ENCODE results near the gene HNRNPA3.
"Not testable (repeated sequence)": the region's sequence is repeated elsewhere in the genome, so short reads cannot be mapped to it uniquely, and the experiment has no call there.

Gene HNRNPA3

DNA sequence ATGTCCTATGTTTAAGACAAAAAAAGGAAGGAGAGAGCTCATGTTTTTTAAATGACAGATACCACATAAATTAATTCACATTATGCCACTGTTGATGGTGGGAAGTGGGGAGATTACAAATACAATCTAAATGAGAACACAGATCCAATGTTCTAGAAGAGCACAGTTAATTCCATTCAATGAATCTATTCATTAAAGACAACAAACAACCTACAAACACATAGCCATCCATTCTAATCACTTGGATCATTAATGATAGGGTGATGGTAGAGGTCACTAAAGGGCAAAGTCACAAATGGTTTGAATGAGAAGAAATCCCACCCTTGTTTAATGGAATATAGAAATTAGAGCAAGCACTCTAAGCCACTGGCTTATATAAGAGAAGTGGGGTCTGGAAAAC is 21.7 kb downstream of the HNRNPA3 start:
- no peak for DNase-seq

DNA sequence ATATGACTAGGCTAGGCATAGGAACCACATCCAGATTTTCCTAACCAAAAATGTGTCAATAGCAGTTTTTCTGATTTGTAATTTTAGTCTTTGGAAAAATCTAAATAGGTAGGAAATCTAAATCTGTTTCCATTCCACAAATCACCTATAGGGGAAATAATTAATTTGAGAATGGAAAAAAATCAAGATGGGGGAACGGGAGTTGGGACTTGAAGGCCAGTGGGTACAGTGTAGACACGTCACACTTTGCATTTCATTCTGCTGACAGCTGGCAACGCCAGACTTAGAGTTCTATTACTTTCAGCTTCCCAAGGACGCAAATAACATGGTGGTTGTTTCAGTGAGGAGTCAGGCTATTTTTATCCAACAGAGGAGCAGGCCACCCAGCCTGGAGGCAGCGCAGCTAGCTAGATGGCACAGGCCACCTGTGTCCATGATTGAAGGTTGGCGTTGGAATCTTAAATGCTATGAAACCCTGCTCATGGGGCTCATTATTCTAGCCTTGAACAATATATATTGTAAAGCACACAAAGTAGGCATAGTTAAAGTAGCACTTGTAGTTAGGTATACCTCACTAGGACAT is 23.4 kb downstream of the HNRNPA3 start:
- no peak for DNase-seq

- DNase-seq = no peak
Measured at GRCh38 chr2:177237932-177238331, 25.3 kb downstream of the HNRNPA3 start.

DNA sequence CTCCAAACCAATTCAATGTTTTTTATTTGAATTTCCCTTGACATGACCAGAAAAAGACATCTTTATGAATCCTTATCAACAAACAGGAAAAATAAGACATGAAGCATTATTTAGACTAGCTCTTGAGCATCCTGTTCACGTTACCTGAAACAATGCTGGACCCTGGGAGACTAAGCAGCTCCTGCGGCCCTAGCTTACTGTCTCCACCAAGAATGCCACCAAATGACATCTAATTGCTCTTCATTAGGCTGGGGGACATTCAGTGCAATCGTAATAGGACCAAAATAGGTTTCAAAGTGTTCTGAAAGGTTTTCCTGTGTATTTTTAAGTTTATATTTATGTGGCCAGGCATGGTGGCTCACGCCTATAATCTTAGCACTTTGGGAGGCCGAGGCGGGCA is 26.5 kb downstream of the HNRNPA3 start:
- DNase-seq = no peak

DNA sequence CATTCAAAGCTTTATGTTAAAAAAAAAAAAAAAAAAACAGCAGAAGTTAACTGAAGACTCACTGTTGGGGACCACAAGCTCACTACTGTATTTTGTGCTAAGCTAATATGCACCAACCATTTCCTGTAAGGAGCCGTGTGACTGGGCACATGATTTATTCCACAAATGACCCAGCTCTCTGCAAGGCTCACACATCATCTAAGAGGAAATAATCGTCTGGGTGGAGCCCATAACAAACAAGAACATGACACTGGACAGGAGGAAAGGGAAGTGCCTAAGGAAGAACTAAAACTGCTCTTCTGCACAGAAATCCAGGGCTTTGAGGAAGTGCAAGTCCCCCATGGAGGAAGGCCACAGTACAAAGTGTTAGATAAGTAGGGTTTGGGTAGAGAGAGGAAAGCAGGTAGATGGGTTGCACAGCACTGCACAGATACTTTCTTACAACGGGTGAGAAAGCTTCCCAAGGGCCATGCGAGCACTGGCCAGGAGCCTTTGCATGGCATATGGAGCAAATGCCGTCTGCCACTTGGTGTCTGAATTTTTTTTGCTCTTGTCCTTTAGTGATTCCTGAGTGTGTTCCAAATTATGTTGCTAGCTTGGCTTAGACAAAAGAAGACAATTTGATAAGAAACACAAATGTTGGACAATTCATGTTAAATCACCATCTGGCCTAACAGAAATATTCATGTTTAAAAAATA is 27.5 kb downstream of the HNRNPA3 start:
- DNase-seq = no peak

DNA sequence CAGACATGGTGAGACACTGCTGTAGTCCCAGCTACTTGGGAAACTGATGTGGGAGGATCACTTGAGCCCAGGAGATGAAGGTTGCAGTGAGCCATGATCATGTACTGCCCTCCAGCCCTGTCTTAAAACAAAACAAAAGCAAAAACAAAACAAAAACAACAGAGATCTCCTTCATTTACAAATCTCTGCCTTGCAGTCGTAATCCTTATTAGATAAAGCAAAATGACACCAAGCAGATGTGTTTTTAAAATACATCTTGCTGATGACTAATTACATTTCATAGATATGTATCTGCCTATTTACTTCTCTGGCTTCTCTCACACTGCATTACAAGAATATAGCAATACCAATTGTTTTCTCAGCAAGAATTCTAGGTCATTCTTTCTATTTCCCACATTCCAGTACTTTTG is 29.1 kb downstream of the HNRNPA3 start:
- no peak for DNase-seq

DNA sequence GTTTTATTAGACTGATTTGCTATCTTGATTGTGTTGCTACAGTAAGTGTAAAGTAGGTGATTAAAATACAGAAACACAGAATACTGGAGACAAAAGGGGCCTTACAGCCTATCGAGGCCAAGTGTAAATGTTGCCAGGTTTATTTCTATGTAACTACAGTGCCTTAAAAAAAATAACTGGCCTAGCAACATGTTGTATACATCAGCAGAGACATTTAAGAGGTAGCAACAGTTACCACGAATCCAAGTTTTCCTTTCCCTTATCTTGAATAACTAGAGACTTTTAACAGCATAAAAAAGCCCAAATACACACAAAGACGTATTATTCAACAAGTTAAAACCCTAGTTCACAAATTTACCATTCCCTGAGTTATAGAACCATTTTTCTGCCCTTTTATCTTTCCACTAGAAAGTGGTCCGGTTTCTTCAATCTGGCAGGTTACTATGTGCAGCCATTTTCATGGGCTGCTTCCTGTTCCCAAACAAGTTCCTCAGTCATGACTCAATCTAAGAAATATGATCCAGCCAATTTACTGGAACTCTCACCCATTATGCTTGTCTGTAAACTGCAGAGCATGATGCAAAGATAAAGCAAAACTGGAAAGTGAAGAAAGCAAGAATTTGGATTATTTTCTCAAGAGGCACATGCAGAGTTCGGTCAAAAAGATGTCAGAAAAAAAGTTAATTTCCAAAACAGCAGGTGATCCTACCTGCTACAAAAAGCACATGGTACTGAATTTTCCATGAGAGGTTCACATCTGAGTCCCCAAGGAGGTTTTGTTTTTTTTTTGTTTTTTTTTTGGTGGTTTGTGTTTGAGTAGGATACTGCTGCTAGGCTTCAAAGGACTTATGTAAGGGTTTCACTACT is 29.8 kb downstream of the HNRNPA3 start:
- peak; percentile 7 for DNase-seq

DNA sequence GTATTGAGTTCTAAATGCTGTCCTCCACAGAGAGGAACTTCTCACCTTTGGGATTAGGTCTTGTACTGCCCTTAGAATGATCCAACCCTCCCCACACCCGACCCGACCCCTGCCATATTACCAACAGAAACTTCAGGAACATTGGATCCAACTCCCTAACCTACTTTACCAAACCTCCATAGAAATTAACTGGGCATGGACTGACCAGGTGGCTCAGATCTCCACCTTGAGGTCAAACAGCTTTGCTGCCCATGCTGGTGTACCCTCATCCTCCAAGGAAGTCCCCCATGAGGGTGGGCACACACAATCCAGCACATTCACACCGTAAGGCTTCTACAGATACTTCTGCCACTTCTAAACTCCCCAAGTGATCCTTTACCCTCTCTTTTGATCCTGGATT is 30.5 kb downstream of the HNRNPA3 start:
- no peak for DNase-seq

- no peak for DNase-seq
Measured at GRCh38 chr2:177243476-177243875, 30.9 kb downstream of the HNRNPA3 start.

DNA sequence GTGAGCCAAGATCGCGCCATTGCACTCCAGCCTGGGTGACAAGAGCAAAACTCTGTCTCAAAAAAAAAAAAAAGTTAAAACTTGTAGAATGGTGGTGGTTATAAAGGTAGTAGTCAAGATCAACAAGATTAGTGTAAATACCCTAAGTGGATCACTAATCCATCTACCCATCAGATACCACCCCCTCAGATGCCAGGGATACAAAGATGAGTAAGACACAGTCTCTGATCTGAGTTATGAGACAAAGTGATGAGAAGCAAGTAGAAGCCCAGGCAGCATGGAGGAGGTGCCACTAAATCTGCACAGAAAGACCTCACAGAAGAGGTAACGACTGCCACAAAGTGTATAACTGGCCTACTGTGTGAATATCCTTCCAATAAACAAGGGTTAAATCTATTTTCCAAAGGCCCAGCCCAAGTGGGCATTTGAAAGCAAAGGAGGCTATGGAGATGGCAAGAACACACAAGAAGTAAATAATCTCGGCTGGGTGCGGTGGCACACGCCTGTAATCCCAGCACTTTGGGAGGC is 31.7 kb downstream of the HNRNPA3 start:
- DNase-seq = no peak

- DNase-seq = no peak
Measured at GRCh38 chr2:177245010-177245422, 32.4 kb downstream of the HNRNPA3 start.

DNA sequence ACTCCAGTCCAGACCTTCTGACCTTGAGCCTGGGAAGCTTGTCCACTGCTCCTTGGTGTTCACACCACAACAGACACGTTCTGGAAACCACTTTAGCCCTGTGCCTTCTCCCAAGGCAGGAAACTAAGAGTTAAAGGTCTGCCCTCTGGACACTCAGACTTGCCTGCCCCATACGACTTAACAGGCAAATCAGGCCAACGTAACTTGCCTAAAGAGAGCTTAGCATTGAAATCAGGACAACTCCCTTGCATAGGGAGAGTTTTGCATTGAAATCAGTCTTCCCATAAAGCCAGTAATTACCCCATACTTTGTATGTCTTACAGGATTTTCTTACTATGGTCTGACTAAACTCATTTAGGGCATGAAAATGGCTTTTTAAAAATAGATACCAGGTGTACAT is 33.4 kb downstream of the HNRNPA3 start:
- no peak for DNase-seq

DNA sequence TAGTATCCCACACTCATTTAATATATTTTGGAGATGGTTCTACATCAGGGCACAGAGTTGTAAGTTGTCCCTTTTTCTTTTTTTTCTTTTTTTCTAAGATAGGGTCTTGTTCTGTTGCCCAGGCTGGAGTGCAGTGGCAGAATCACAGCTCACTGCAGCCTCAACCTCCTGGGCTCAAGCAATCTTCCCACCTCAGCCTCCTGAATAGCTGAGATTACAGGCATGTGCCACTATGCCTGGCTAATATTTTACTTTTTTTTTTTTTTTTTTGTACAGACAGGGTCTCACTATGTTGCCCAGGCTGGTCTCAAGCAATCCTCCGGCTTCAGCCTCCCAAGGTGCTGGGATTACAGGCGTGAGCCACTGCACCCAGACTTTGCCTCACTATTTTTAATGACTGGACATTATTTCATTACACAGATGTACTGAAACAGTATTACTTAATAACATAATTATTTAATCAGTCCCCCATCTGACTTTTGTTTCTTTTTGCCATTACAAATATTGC is 34.0 kb downstream of the HNRNPA3 start:
- not testable (repeated sequence) for DNase-seq

DNA sequence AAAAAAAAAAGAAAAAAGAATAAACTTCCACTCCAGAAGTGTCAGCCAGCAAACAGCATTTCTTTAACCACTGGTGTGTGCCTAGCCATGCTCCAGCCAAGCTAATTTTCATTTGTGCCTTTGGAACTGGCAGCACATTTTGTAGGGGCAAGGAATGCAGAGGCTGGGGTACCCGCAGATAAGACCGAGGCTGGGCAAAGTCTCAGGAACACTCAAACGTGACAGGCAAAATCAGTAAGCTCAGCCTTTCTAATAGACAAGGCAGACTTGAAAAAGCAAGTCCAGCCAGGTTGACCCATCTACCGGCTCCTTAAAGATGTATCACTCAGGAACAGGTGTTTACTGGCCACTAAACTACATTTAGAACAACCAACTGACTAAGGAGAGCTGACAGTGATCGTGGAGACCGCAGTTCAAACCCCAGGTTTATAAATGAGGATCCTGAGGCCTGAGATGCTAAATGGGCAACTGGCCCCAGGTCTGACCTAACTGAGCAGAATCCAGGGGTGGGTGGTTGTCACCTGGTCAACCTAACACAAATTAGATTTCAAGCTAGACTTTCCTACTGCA is 35.2 kb downstream of the HNRNPA3 start:
- no peak for DNase-seq

- DNase-seq = no peak
Measured at GRCh38 chr2:177249038-177249437, 36.4 kb downstream of the HNRNPA3 start.

GRCh38 chr2:177250461-177250860 is 37.9 kb downstream of the HNRNPA3 start:
- DNase-seq = no peak

- no peak for DNase-seq
Measured at GRCh38 chr2:177251165-177251542, 38.6 kb downstream of the HNRNPA3 start.

DNA sequence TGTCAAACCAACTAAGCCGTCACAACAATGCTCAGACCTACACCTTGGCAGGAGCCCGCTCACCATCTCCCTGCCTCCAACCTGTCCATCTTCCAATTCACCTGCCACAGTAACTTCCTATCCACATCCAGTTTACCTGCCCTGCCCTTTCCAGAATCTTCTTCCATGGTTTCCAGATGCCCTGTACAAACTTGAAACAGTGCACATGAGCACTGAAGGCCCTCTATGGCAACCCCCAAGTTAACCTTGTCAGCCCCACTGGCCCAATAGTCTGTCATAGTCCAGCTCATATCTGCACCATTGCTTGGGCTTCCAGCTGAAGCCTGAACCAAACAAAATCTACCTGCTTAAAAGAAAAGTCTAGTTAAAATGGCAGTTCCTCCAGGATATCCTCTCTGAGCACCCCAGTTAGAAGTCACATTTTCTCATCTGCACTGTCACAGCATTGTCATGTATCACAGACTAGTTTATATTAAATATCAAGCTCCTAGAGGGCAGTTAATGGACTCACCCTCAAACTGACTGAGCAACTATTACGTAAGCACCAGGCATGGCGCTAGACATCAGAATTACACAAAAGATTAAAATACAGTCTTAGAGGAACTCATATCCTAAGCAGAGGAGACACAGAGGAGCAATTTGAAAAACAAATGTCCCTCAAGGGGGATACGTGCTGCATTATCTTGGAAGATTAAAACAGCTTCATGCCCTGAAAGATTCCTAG is 40.4 kb downstream of the HNRNPA3 start:
- DNase-seq = no peak

- no peak for DNase-seq
Measured at GRCh38 chr2:177253704-177254103, 41.1 kb downstream of the HNRNPA3 start.

GRCh38 chr2:177254433-177255226 is 42.0 kb downstream of the HNRNPA3 start:
- peak; percentile 78 for DNase-seq

GRCh38 chr2:177255227-177255601 is 42.6 kb downstream of the HNRNPA3 start:
- DNase-seq = no peak

DNA sequence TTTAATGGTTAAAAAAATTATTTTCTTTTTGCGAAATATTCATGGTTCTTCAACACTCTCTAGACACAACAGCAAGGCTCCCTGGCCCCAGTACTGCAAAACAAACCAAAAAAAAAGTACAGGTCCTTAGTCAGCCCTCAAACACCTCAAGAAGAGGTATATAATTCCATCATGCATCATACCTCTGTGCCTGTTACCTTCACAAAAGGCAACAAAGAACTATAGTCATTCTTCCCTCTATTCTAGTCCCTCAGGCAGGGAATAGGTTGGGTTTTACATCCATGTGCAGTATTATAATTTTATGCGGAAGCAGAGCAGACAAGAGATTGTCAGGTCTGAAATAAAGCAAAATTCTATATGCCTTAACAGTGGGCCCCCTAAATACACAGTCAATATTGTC is 43.4 kb downstream of the HNRNPA3 start:
- DNase-seq = no peak
